ENCODE results near the gene INPP5A. TPM values are rescaled to one million over a fixed set of nuclear protein-coding genes. Genes with fewer than 3 reads are reported as not detected.

Gene INPP5A
- total RNA-seq, 1 experiment from 2014 or later, result 16.6 TPM

- CTCF ChIA-PET, result interaction anchor here (0.9 to 1.0 kb wide), 2 partner anchors 16 to 42 kb away, joined by 3 to 4 read pairs; no protein-coding TSS in a partner anchor
- peak; percentile 37 for DNase-seq
- no peak for TF ChIP-seq CTCF (IDR thresholded peaks at IDR 0.05; ENCODE audit: unreplicated experiment)
- intact Hi-C loops (cut with micrococcal nuclease; ENCODE audit: unreplicated experiment), result loop anchor here (2.0 to 10.0 kb wide), 3 partner anchors 42 to 110 kb away; no protein-coding TSS in a partner anchor
- Mint-ChIP-seq H3K9me3 (ENCODE audit: low read depth, unreplicated experiment) (no peaks in the 10 kb centered on the region), H3K4me3 (ENCODE audit: low read depth, unreplicated experiment) (no peak overlapping the region), H3K36me3 (ENCODE audit: insufficient read depth, unreplicated experiment) (peaks cover 7% of the 10 kb centered on the region), H3K27me3 (ENCODE audit: unreplicated experiment) (no peaks in the 10 kb centered on the region), H3K27ac (ENCODE audit: unreplicated experiment) (peak overlapping the region; percentile 77), H3K4me1 (ENCODE audit: low read depth, unreplicated experiment) (peaks cover 29% of the 10 kb centered on the region)
- BruUV-seq (replicated peaks), result TSS peak; percentile 99
Measured at GRCh38 chr10:132574783-132575319, 37.3 kb downstream of the INPP5A start.

GRCh38 chr10:132575320-132576201 is 38.0 kb downstream of the INPP5A start:
- H3K27me3 Mint-ChIP-seq (ENCODE audit: unreplicated experiment), result no peaks in the 10 kb centered on the region
- H3K4me3 Mint-ChIP-seq (ENCODE audit: low read depth, unreplicated experiment), result no peak overlapping the region
- TF ChIP-seq CTCF (IDR thresholded peaks at IDR 0.05; ENCODE audit: unreplicated experiment), result no peak
- H3K27ac Mint-ChIP-seq (ENCODE audit: unreplicated experiment), result peak overlapping the region; percentile 77
- peak; percentile 68 for DNase-seq
- intact Hi-C loops (cut with micrococcal nuclease; ENCODE audit: unreplicated experiment), result loop anchor here (2.0 to 10.0 kb wide), 3 partner anchors 43 to 111 kb away; no protein-coding TSS in a partner anchor
- peaks cover 7% of the 10 kb centered on the region for H3K36me3 Mint-ChIP-seq (ENCODE audit: insufficient read depth, unreplicated experiment)
- H3K4me1 Mint-ChIP-seq (ENCODE audit: low read depth, unreplicated experiment), result peaks cover 29% of the 10 kb centered on the region
- CTCF ChIA-PET, result interaction anchor here (0.9 to 1.0 kb wide), 2 partner anchors 16 to 43 kb away, joined by 3 to 4 read pairs; no protein-coding TSS in a partner anchor
- BruUV-seq (replicated peaks), result TSS peak; percentile 90
- H3K9me3 Mint-ChIP-seq (ENCODE audit: low read depth, unreplicated experiment), result no peaks in the 10 kb centered on the region

GRCh38 chr10:132576671-132577349 is 39.2 kb downstream of the INPP5A start:
- DNase-seq, result no peak
- intact Hi-C loops (cut with micrococcal nuclease; ENCODE audit: unreplicated experiment), result loop anchor here (5.0 to 10.0 kb wide), 2 partner anchors 60 to 112 kb away; no protein-coding TSS in a partner anchor
- peaks cover 7% of the 10 kb centered on the region for H3K36me3 Mint-ChIP-seq (ENCODE audit: insufficient read depth, unreplicated experiment)
- H3K27me3 Mint-ChIP-seq (ENCODE audit: unreplicated experiment), result no peaks in the 10 kb centered on the region
- no TSS peak for BruUV-seq (replicated peaks)
- CTCF ChIA-PET, result no interaction called here
- peaks cover 29% of the 10 kb centered on the region for H3K4me1 Mint-ChIP-seq (ENCODE audit: low read depth, unreplicated experiment)
- TF ChIP-seq CTCF (IDR thresholded peaks at IDR 0.05; ENCODE audit: unreplicated experiment), result no peak
- H3K9me3 Mint-ChIP-seq (ENCODE audit: low read depth, unreplicated experiment), result peaks cover 2% of the 10 kb centered on the region
- H3K27ac Mint-ChIP-seq (ENCODE audit: unreplicated experiment), result no peak overlapping the region
- no peak overlapping the region for H3K4me3 Mint-ChIP-seq (ENCODE audit: low read depth, unreplicated experiment)

GRCh38 chr10:132577350-132578003 is 39.9 kb downstream of the INPP5A start:
- DNase-seq, result peak; percentile 35

More at GRCh38 chr10:132577350-132578003, 39.9 kb downstream of the INPP5A start:
- peaks cover 2% of the 10 kb centered on the region for H3K9me3 Mint-ChIP-seq (ENCODE audit: low read depth, unreplicated experiment)
- CTCF ChIA-PET, result no interaction called here
- H3K36me3 Mint-ChIP-seq (ENCODE audit: insufficient read depth, unreplicated experiment), result peaks cover 7% of the 10 kb centered on the region
- BruUV-seq (replicated peaks), result no TSS peak
- intact Hi-C loops (cut with micrococcal nuclease; ENCODE audit: unreplicated experiment), result loop anchor here (5.0 to 10.0 kb wide), 2 partner anchors 60 to 113 kb away; no protein-coding TSS in a partner anchor
- H3K4me3 Mint-ChIP-seq (ENCODE audit: low read depth, unreplicated experiment), result no peak overlapping the region
- no peak overlapping the region for H3K27ac Mint-ChIP-seq (ENCODE audit: unreplicated experiment)
- H3K27me3 Mint-ChIP-seq (ENCODE audit: unreplicated experiment), result no peaks in the 10 kb centered on the region
- peaks cover 29% of the 10 kb centered on the region for H3K4me1 Mint-ChIP-seq (ENCODE audit: low read depth, unreplicated experiment)
- TF ChIP-seq CTCF (IDR thresholded peaks at IDR 0.05; ENCODE audit: unreplicated experiment), result no peak

Measured in Calu3 (cell line).